ENCODE results near the gene LRP1B. TPM values are rescaled to one million over a fixed set of nuclear protein-coding genes. Genes with fewer than 3 reads are reported as not detected.

Gene LRP1B
- total RNA-seq, 4 donors from 2014 or later = 3.3 to 11.1 (median 4.6) TPM

DNA sequence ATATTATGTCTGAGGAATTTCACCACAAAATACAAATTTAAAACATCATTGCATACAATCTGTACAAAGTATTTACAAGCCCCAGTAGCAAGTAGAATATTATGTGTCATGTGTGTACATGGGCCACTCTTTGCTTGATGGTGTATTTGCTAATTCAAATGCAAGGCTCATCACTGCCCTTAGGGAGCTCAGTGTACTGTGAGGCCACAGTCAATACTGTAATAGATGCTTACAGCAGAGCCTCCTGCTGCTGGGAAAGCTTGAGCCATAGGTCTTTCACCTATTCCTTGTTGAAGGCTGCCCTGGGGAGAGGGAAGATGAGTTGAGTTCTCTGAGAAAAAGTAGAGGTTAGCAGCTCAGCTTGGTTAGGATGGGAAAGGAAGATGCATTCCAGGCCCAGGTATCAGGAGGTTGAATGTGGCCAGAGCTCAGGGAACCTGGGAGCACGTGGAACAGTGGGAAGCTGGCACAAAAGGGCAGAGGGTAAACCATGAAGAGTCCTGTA is 189.6 kb downstream of the LRP1B start:
- no peak for DNase-seq
- TF ChIP-seq, protein P1, sequence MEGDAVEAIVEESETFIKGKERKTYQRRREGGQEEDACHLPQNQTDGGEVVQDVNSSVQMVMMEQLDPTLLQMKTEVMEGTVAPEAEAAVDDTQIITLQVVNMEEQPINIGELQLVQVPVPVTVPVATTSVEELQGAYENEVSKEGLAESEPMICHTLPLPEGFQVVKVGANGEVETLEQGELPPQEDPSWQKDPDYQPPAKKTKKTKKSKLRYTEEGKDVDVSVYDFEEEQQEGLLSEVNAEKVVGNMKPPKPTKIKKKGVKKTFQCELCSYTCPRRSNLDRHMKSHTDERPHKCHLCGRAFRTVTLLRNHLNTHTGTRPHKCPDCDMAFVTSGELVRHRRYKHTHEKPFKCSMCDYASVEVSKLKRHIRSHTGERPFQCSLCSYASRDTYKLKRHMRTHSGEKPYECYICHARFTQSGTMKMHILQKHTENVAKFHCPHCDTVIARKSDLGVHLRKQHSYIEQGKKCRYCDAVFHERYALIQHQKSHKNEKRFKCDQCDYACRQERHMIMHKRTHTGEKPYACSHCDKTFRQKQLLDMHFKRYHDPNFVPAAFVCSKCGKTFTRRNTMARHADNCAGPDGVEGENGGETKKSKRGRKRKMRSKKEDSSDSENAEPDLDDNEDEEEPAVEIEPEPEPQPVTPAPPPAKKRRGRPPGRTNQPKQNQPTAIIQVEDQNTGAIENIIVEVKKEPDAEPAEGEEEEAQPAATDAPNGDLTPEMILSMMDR (IDR thresholded peaks at IDR 0.05 in 4 of 5, conservative IDR thresholded peaks at IDR 0.05 in 1 of 5) = no peak
- no peak for TF ChIP-seq POLR2A (IDR thresholded peaks at IDR 0.05)
- Histone ChIP-seq H3K4me3 (no peak overlapping the region), H3K27me3 (no peaks in the 10 kb centered on the region), H3K27ac (no peak overlapping the region), H3K36me3 (no peaks in the 10 kb centered on the region), H3K4me1 (no peaks in the 10 kb centered on the region), H3K9me3 (no peaks in the 10 kb centered on the region)
- in situ Hi-C loops (cut with MboI; ENCODE audit: low sequenced_read_pairs in 4 of 4) (no loop called here), intact Hi-C loops (cut with DNase I; ENCODE audit: low total_unique reads) (no loop called here)
- ATAC-seq = no peak

DNA sequence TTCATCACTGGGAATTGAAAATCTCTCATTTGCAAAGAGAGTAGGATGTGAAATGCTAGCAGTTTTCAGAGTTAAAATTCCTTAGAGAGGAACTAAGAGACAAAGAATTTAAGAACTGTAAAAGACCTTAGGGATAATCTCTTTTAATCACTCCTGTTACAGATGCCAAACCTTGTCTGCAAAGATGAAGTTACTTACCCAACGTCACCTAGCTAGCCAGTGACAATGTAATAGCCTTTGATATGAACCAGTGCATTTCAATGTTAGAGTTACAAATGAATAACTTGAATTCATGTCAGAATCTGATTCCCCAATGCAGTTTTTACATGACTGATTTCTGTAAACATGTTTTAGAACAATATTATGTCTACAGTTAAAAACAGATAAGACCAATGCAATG is 190.1 kb downstream of the LRP1B start:
- intact Hi-C loops (cut with DNase I; ENCODE audit: low total_unique reads) (no loop called here), in situ Hi-C loops (cut with MboI; ENCODE audit: low sequenced_read_pairs in 4 of 4) (no loop called here)
- TF ChIP-seq, protein P1 (IDR thresholded peaks at IDR 0.05 in 4 of 5, conservative IDR thresholded peaks at IDR 0.05 in 1 of 5) = no peak
- TF ChIP-seq POLR2A (IDR thresholded peaks at IDR 0.05) = no peak
- H3K27ac ChIP-seq = no peak overlapping the region
- H3K27me3 ChIP-seq = no peaks in the 10 kb centered on the region
- no peaks in the 10 kb centered on the region for H3K9me3 ChIP-seq
- H3K36me3 ChIP-seq = no peaks in the 10 kb centered on the region
- no peaks in the 10 kb centered on the region for H3K4me1 ChIP-seq
- H3K4me3 ChIP-seq = no peak overlapping the region
- DNase-seq (no peak), ATAC-seq (no peak)

DNA sequence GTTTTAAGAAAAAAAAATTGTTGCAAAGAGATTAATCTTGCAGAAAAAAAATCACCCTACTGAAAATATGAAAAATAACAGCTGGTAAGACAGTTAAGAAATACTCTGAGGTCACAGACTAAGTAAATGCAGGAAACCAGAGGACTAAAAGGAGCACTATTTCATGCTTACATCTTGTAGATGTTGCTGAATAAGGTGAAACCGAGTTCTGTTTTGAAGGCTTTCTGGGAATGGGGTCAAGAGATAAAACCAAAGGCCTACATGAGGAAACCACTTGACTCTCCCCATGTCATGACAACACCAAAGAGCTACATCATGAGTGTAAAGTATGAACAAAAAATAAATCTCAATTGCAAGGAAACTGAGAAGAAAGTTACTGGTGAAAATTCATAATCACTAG is 197.6 kb downstream of the LRP1B start:
- in situ Hi-C loops (cut with MboI; ENCODE audit: low sequenced_read_pairs in 4 of 4) (no loop called here), intact Hi-C loops (cut with DNase I; ENCODE audit: low total_unique reads) (no loop called here)
- no peaks in the 10 kb centered on the region for H3K4me1 ChIP-seq
- no peak overlapping the region for H3K27ac ChIP-seq
- H3K27me3 ChIP-seq = no peaks in the 10 kb centered on the region
- H3K4me3 ChIP-seq = no peak overlapping the region
- DNase-seq (no peak), ATAC-seq (no peak)
- no peaks in the 10 kb centered on the region for H3K36me3 ChIP-seq
- H3K9me3 ChIP-seq = no peaks in the 10 kb centered on the region
- no peak for TF ChIP-seq POLR2A (IDR thresholded peaks at IDR 0.05)
- TF ChIP-seq, protein P1 (IDR thresholded peaks at IDR 0.05 in 4 of 5, conservative IDR thresholded peaks at IDR 0.05 in 1 of 5) = no peak

DNA sequence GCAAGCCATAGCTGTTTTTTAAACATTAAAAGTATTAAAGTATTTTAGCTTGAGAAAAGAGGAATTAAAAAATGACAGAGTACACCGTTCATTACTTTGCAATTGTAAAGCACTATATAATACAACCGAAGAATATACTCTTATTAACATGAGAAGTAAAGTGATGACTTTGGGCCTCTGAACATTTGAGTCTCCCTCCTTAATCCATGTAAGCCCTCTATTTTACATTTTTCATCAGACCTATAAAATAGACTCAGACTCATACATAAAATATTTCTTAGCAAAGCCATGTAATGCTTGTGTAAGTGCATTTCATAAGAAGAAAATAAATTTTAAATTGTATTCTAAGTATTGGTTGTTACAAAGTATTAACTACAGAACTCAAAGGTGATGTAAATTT is 198.6 kb downstream of the LRP1B start:
- no peaks in the 10 kb centered on the region for H3K9me3 ChIP-seq
- no peaks in the 10 kb centered on the region for H3K27me3 ChIP-seq
- intact Hi-C loops (cut with DNase I; ENCODE audit: low total_unique reads) = no loop called here
- no peaks in the 10 kb centered on the region for H3K36me3 ChIP-seq
- no peak overlapping the region for H3K4me3 ChIP-seq
- TF ChIP-seq, protein P1 (IDR thresholded peaks at IDR 0.05 in 4 of 5, conservative IDR thresholded peaks at IDR 0.05 in 1 of 5) = no peak
- no peak for TF ChIP-seq POLR2A (IDR thresholded peaks at IDR 0.05)
- in situ Hi-C loops (cut with MboI; ENCODE audit: low sequenced_read_pairs in 4 of 4) = no loop called here
- ATAC-seq (no peak), DNase-seq (no peak)
- no peak overlapping the region for H3K27ac ChIP-seq
- no peaks in the 10 kb centered on the region for H3K4me1 ChIP-seq

DNA sequence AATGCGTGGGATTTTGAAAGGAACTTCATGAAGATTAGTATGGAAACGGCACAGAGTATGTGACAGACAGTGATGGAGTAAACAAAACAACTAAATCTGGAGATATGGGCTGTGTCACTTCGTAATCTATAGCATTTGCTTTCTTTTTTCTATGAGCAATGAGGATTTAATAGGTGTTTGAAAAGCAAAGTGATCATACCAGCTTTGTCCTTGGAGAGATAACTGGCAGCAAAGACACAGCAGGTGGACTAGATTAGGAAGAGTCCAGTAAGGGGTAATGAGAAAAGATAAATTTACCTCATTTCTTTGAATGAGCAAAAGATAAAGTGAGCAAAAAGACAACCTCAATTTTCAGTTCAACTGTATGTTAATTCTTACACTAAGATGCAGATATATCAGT is 199.0 kb downstream of the LRP1B start:
- in situ Hi-C loops (cut with MboI; ENCODE audit: low sequenced_read_pairs in 4 of 4) (no loop called here), intact Hi-C loops (cut with DNase I; ENCODE audit: low total_unique reads) (no loop called here)
- no peaks in the 10 kb centered on the region for H3K9me3 ChIP-seq
- ATAC-seq (no peak), DNase-seq (no peak)
- H3K4me3 ChIP-seq = no peak overlapping the region
- no peaks in the 10 kb centered on the region for H3K27me3 ChIP-seq
- no peaks in the 10 kb centered on the region for H3K36me3 ChIP-seq
- H3K27ac ChIP-seq = no peak overlapping the region
- TF ChIP-seq POLR2A (IDR thresholded peaks at IDR 0.05) = no peak
- TF ChIP-seq, protein P1 (IDR thresholded peaks at IDR 0.05 in 4 of 5, conservative IDR thresholded peaks at IDR 0.05 in 1 of 5) = no peak
- H3K4me1 ChIP-seq = no peaks in the 10 kb centered on the region
